Kasumi-1 (cell line): Measurements from ENCODE around the gene RABGEF1.
"Not testable (repeated sequence)": the region's sequence is repeated elsewhere in the genome, so short reads cannot be mapped to it uniquely, and the experiment has no call there.

ENCODE experiments used
- DNase-seq, 2 experiments: peaks; one replicate each; lab custom pipeline; 2025; lab: John Stamatoyannopoulos, UW

The RABGEF1 gene

DNA sequence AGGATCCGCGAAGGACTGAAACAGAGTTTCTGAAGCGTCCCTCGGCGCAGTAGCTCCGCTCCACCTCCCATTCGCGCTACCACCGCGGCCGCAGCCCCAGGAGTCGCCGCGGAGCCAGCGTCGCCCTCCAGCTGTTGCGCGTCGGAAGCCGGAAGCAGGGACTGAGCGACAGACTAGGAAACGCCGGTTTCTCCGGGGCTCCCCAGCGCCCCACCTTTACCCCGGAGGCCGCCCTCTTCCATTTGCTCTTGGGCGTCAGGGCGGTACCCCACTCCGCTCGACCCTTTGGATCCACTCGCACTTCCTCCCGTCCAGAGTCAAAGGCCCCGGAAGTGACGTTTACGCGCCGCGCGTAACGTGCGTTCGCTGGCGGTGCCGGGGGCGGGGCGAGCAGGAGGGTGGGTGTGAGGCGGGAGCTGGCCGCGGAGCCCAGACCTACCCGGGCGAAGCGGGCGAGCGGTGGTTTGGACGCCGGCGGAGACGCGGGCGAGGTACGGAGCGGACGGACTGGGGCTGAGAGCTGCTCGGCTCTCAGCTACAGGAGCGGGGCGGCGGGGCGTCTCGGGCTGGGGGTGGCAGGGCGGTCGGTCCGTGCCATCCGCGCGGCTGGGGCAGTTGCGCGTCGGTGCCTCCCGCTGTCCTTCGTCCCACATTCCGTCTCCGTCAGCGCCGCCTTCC lies at the start of gene RABGEF1:
Gene RABGEF1 (plus strand): TSS at position 432 of the 678 bp plus-strand sequence. CDS start 31,167 bp downstream, outside the sequence.
- DNase-seq = peak; percentile 92 to 93

DNA sequence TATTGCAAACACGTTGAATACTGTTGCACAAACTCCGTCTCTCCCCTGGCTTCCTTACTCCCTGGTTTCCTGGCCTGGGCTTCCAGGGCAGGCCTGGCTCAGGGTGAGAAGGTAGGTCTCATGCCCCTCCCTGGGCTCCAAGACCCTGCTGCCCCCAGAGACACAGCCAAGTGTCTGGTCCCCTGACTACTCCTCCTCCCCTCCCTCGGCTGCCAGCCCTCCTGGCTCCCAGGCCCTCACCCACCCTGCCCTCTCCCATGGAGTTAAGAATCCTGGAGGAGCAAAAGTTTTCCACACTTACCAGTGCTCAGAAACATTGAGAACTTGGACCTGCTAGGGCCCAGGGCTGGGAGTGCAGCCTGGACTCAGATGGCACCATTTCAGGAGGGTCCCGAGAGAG lies 47.2 kb upstream of the RABGEF1 start:
- no peak for DNase-seq

DNA sequence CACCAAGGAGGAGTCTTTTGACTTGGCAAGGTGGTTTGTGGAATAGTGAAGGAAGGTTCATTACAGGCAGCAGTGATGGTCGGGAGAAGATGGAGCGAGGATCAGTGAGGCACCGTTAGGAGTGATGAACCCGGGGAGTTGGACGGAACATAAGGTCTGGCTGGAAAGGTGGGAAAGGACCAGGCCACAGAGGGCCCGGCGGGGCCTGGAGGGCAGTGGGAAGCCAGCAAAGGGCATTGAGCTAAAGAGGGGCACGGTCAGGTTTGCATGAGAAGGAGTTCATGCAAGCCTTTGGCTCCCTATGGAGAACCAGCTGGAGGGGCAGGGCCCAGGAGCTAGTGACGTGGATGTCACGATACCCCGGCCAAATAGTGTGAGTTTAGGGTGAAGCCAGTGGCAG lies 46.2 kb upstream of the RABGEF1 start:
- no peak for DNase-seq

DNA sequence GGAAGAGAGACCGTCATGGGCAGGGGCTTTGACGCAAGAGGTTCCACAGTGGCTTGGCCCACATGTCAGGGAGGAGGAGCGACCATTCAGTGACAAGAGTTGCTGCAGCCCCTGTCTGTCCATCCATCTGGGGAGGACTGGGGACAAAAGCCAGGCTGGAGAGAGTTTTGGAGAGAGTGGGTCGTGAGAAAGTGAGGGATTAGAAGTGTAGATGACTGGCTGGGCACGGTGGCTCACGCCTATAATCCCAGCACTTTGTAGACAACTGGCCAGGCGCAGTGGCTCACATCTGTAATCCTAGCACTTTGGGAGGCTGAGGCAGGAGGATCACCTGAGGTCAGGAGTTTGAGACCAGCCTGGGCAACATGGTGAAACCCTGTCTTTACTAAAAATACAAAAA lies 45.1 kb upstream of the RABGEF1 start:
- not testable (repeated sequence) for DNase-seq

DNA sequence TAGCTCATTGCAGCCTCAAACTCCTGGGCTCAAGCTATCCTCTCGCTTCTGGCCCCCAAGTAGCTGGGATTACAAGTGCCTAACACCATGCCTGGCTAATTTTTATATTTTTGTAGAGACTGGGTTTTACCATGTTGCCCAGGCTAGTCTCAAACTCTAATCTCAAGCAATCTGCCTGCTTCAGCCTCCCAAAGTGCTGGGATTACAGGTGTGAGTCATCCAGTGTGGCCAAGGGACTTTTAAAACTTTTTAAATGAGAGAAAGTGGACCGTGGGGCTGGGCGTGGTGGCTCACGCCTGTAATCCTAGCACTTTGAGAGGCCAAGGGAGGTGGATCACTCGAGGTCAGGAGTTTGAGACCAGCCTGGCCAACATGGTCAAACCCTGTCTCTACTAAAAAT lies 44.4 kb upstream of the RABGEF1 start:
- DNase-seq = not testable (repeated sequence)

DNA sequence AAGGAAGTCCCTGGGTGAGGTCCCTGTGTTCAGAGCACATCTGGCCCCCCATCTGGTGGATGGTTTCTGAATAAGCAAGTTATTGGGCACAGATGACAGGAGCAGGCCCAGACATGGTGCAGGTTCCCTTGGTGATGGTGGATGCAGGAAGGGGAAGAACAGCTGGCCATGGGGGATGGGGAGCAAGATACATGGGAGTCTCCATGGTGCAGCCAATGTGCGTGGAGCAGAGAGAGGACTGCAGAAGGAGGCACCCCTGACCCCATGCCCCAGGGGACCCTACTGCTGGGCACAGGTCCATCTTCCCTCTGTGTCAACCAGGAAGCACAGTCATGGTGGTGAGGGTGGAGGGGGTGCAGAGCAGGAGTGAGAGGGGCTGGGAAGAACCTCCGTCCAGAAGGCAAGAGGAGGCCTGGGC lies 43.8 kb upstream of the RABGEF1 start:
- DNase-seq = peak; percentile 12 to 19

DNA sequence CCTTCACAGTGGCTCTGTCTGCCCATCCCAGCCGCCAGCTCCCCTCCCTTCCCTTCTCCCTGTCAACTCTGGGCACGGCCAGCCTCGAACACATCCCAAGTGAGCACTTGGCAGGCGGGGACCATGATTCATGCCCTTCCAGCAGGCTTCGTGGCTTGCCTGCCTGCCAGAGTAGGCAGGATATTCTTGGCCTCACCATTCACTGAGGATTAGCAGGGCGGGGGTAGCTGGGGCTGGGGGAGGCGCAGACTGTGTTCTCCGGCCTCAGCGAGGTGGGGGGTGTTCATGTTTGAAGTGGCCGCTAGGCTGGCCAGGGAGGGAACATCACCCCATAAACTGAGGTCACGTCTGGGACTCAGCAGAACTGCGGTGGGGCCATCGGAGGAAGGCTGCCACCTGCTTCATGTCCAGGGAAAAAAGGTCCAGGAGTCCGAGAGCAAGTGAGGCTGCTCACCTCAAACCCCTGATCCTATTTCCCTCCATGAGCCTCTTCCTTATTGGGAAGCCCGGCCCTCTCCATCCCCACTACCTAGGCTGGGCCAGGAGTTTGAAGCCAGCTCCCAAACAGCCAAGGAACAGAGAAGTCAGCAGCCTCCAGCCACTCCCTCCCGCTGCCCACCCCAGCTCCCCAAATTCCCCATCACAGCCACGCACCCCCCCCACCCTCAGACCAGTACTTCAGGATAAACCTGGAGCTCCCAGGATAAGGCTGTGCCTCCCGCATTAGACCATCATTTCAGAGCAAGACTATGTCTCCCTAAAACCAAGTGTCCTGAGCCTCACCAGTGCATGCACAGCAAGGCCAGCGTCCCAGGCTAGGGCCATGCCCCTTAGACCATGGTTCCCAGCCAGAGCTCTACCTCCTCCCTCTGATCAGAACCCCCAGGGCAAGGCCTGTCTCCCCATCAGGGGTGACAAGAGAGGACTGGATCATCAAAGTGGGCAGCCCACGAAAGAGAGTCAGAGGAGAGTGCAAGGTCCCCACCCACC lies 42.8 kb upstream of the RABGEF1 start:
- no peak for DNase-seq

DNA sequence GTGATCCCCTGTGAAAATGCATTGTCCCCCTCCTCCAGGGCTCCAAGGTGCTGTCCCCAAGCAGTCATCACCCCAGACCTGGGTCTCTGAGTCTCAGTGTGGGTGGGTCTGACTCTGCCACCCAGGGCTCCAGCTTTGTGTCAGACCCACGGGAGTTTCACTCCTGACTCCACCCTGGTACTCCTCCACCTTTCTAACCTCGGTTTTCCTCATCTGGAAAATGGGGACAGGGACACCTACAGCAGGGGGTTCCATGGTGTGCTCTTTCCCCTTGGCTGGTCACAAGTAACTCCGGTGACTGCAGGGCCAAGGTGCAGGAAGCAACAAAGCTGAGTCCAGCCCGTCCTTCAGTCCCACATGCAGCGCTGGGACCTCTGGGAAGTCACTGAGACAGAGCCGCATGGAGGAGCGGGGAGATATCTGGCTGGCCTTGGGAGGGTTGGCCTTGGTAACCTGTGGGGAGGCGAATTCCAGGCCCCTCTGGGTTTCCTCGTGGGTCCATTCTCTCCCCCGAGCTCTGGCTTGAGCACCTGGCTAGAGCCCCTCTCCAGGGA lies 41.8 kb upstream of the RABGEF1 start:
- DNase-seq = no peak

DNA sequence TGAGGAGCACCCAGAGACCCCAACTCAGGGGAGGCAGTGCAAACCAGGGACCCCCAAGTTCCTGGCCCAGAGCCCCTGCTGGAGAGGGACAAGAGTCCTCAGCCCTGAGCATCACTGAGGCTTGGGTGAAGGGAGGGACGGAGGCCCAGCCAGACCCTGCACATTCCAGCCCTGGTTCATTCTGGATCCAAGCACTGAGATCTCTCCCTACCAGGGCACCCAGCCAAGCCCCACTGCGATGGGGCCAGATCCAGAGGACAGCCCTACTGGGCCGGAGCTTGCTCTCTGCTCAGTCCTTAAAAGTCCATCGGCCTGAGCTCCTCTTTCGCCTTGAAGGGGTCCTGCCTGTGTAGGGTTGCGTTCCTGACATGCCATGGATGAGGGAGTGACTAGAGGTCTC lies 40.5 kb upstream of the RABGEF1 start:
- no peak for DNase-seq

DNA sequence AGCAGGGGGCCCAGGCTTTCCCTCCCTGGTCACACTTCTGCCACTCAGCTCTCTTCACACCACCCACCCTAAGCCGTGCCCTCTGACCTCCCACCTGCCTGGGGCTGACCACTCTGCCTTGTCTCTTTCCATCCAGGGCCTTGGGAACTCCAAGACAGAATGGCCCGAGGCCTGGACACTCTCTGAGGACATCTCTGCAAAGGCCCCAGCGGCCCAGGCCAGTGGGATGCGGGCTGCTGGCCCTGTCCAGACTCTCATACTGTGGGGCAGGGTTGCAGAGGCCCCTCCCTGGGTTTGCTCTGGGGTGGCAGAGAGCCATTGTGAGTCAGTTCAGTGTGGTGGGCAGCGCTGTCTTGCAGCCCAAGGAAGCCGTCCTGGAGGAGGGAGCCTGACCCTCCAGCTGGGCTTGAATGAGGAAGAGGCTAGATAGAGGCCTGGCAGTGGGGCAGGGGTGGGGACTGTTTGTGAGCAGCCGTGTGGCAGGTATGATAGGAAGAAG lies 39.9 kb upstream of the RABGEF1 start:
- DNase-seq = no peak

DNA sequence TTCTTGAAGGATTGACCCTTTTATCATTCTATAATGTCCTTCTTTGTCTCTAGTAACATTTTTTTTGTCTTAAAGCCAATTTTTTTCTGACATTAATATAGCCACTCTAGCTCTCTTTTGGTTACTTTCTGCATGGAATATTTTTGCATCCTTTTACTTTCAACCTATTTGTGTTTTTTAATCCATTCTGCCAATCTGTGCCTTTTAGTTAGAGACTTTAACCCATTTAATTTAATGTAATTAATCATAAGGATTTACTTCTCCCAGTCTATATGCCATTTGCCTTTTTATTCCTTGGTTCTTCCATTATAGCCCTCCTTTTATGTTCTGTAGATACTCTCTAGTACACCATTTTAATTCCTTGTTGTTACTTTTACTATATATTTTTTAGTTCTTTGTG lies 32.7 kb upstream of the RABGEF1 start:
- no peak for DNase-seq

DNA sequence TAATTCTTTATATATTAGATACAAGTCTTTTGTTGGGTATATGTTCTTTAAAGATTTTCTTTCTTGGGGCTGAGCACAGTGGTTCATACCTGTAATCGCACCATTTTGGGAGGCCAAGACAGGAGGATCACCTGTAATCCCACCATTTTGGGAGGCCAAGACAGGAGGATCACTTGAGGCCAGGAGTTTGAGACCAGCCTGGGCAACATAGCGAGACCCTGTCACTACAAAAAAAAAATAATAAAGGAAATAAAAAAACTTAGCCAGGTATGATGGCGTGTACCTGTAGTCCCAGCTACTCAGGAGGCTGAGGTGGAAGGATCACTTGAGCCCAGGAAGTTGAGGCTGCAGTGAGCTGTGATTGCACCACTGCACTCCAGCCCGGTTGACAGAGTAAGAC lies 29.8 kb upstream of the RABGEF1 start:
- DNase-seq = not testable (repeated sequence)

DNA sequence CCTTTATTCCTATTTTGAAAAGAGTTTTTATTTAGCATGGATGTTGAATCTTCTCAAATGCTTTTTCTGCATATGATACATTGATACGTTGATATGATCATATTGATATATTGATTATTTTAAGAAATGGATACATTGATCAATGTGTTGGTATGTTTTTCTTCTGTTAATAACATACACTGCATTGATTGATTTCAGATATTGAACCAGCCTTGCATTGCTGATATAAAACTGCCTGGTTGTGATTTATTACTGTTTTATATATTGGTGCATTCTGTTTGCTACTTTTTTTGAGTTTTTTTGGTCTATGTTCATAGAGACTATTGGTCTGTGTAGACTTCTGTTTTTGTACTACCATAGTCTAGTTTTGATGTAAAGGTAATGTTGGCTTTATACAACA lies 26.8 kb upstream of the RABGEF1 start:
- DNase-seq = no peak

DNA sequence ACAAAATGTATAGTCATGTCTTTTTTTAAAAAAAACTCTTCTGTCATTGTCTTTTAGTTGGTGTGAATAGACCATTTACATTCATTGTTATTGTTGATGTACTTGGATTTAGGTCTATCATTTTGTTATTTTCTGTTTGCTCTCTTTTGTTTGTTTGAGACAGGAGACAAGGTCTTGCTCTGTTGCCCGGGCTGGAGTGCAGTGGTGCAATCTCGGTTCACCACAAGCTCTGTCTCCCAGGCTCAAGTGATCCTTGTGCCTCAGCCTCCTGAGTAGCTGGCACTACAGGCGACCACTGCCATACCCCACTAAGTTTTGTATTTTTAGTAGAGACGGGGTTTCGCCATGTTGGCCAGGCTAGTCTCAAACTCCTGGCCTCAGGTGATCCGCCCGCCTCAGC lies 23.9 kb upstream of the RABGEF1 start:
- not testable (repeated sequence) for DNase-seq

DNA sequence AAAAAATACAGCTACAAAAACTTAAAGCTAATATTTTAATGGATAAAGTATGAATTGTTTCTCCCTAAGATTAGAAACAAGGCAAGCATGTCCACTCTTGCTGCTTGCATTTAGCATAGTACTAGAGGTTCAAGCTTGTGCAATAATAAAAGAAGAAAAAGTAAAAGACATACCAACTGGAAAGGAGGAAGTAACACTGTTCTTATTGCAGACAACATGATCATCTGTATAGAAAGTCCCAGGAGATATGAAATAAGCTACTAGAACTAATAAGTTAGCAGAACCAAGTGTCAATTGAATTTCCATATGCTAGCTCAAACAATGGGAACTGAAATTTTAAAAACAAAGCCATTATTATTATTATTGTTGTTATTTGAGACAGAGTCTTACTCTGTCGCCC lies 20.0 kb upstream of the RABGEF1 start:
- DNase-seq = peak; percentile 40 to 50

DNA sequence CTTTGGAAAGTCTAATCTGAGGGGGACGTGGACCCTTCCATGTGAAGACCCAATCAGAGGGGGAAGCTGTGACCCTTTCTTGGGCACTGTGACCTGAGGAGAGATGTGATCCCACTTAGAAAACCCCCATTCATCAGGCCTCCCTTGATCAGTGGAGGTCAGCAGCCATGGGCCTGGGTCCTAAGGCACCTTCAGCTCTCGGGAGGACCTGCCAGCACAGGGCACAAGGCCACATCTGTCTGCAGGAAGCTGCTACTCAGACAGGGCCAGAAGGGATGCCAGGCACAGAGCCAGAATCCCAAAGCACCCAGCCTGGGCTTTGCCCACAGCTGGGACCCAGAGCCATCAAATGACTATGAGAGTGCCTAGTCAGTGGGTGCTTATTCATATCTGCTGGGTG lies 14.7 kb upstream of the RABGEF1 start:
- no peak for DNase-seq

DNA sequence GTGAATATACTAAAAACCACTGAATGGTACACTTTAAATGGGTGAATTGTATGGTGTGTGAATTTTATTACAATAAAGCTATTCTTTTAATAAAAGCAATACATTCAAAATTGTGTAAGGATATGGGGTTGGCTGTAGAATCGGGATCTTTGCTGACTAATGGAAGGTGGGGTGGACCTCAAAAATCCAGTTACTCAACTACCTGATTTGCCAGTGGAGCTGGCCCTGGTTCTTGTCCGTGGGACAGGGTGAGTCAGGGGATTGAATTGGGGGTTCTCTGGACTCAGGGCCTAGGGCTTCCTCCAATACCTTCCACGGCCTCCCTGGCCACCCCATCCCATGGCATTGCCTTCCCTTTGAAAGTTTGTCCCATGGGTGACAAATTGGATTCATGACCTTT lies 13.5 kb upstream of the RABGEF1 start:
- no peak for DNase-seq

DNA sequence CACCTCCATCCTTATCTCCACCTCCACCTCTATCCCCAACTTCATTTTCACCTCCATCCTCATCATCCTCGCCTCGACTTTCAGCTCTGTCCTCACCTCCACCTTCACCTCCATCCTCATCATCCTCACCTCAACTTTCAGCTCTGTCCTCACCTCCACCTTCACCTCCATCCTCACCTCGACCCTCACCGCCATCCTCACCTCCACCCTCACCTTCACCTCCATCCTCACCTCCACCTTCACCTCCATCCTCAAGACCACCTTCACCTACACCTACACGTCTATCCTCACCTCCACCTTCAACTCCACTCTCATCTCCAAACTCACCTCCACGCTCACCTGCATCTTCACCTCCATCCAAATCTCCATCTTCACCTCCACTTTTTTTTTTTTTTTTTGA lies 12.0 kb upstream of the RABGEF1 start:
- no peak for DNase-seq

DNA sequence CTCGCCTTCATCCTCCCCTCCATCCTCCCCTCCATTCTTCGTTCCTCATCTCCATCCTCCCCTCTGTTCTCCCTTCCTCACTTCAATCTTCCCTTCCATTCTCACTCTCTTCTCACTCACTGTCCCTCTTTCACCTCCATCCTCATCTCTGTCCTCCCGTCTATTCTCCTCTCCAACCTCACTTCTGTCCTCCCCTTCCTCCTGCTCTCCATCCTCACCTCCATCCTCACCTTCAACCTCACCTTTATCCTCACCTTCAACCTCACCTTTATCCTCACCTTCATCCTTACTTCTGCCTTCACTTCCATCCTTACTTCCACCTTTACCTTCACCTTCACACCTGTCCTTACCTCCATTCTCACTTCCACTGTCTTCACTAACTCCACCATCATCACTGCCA lies 11.3 kb upstream of the RABGEF1 start:
- no peak for DNase-seq

DNA sequence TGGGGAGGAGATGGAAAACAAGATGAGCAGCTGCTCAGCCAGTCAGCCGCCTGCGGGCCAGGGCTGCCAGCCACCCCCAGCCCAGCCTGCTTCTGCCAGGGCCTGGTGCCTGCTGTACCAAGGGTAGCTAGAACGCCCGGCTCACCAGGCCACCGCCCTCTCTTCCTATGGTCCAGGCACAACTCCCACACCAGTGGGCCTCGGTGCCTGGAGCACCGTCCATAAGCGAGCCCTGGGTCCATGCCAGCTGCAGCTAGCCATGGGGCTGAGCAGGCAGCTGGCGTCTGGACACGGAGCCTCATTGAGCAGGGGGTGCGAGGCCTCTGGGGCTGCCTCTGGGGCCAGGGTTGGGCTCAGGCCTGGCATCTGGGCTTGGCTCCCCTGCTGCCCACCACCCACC lies 8.5 kb upstream of the RABGEF1 start:
- no peak for DNase-seq

DNA sequence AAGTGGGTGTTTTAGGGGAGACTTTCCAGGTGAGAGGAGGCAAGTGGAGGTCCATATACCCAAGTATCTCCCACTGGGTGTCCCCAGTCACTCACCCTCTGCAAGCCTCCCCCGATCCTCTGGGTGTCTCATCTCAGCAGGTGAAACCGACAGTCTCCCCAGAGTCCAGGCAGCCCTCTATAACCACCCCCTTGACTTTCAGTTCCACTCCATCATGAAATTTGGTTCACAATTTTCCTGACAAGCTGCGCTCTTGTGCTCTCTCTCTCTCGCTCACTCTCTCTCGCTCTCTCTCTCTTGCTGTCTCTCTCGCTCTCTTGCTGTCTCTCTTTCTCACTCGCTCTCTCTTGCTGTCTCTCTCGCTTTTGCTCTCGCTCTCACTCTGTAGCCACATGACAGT lies 8.1 kb upstream of the RABGEF1 start:
- DNase-seq = no peak

DNA sequence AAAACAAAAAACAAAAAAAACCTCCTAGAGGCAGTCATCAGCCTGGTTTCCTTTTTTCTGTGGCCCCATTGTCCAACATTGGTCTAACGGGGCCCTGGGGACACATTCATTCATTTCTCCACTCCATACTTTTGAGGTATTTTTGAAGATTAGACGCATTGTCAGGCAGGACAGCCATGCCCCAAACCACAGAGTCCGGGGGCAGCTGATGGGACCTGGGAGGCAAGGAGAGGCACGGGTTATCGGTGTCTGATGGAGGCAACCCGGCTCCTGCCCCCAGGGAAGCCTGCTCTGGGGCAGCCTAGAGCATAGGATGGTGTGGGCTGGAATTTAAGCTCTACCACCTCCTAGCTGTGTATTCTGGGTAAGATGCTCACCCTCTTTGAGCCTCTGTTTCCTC lies 6.5 kb upstream of the RABGEF1 start:
- DNase-seq = no peak

DNA sequence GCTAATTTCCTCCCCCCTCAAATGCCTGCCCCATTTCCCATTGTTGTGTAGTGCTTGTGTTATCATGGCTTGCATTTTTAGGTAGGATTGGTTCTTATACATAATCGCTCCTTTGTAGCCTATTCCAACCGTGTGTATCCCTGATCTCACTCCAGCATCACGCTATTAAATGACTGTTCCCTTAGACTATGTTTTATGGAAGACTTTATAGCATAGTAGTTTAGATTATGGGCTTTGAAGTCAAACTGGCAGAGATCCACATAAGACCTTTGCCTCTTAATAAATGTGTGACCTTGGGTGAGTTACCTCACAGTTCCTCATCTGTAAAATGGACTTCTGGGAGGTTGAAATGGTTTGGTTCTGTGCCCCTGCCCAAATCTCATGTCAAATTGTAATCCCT lies 5.4 kb upstream of the RABGEF1 start:
- no peak for DNase-seq
